Transverse colon (tissue), 4 donors: ENCODE measurements around the gene DPY19L1. TPM values are rescaled to one million over a fixed set of nuclear protein-coding genes. Genes with fewer than 3 reads are reported as not detected.
"Not testable (repeated sequence)": the region's sequence is repeated elsewhere in the genome, so short reads cannot be mapped to it uniquely, and the experiment has no call there.

Experiments
- DNase-seq: peaks from one replicate; pipeline ENCODE4 v3.0.0-alpha.2; 2019
- H3K27ac ChIP-seq, 4 donors: fragments of 200-600 bp; sonication (generic); 2 replicates each; pipeline ENCODE4 v1.5.1; 2016 to 2018; ENCODE audit warnings: inconsistent platforms in 4 of 4
- H3K27me3 ChIP-seq: fragments of 200-600 bp; sonication (generic); 2 replicates; pipeline ENCODE4 v1.5.1; 2017; ENCODE audit warnings: inconsistent platforms
- H3K36me3 ChIP-seq, 4 donors: fragments of 200-600 bp; sonication (generic); 2 replicates each; pipeline ENCODE4 v1.5.1; 2017 to 2019; ENCODE audit warnings: inconsistent platforms in 4 of 4
- H3K4me1 ChIP-seq, 4 donors: fragments of 200-600 bp; sonication (generic); 2 replicates each; pipeline ENCODE4 v1.5.1; 2017 to 2020; ENCODE audit warnings: inconsistent platforms in 4 of 4
- H3K4me3 ChIP-seq, 4 donors: fragments of 200-600 bp; sonication (generic); 1 replicate in 1 of 4; 2 replicates in 3 of 4; pipeline versions ENCODE4 v1.5.1 to v1.6.1; 2017 to 2019; ENCODE audit warnings: inconsistent platforms in 4 of 4
- H3K9me3 ChIP-seq, 2 donors: fragments of 200-600 bp; sonication (generic); 2 replicates each; pipeline ENCODE4 v1.5.1; 2017 to 2019; ENCODE audit warnings: inconsistent platforms in 2 of 2
- EP300 ChIP-seq: sonication (generic); formaldehyde crosslinking; IDR thresholded peaks from one replicate; pipeline ENCODE4 v1.6.1; 2017; ENCODE audit warnings: antibody characterized with exemption, low read depth
- POLR2A ChIP-seq: fragments of 450-650 bp; IDR thresholded peaks from one replicate; pipeline ENCODE4 v1.6.1; 2016; ENCODE audit warnings: antibody characterized with exemption, mild to moderate bottlenecking, moderate library complexity
- POLR2AphosphoS5 ChIP-seq, 3 donors: sonication (generic); formaldehyde crosslinking; IDR thresholded peaks; one replicate each; pipeline ENCODE4 v1.6.1; 2016; ENCODE audit warnings: antibody characterized with exemption in 3 of 3
- WGBS, 2 donors: methylation state at CpG; one replicate each; pipeline ENCODE4 v1.1.5; 2018; ENCODE audit warnings: low coverage in 1 of 2; 5-methylcytosine and 5-hydroxymethylcytosine counted together
- in situ Hi-C, 4 donors: fragments of 200-750 bp; cut with MboI; loops; one replicate each; pipeline versions ENCODE4 v1.15.0 to v1.15.1; 2017; ENCODE audit warnings: low sequenced_read_pairs in 3 of 4, low pct_ligation_motif_present in 1 of 4, low pct_unique_long_range_greater_than_20kb in 1 of 4
- intact Hi-C: fragments of 100-400 bp; cut with DNase I; formaldehyde crosslinking; loops from one replicate; pipeline ENCODE4 v1.15.1; 2023; ENCODE audit warnings: low total_unique reads
- total RNA-seq, 4 donors: library from RNA; depleted of rRNA; stranded (reverse); fragments of >200 nt; gene quantifications; one replicate each; pipeline ENCODE4 v1.1.0, GENCODE V29; 2016
- TF ChIP-seq, protein P1 (sequence below), 5 experiments: fragments of 200-600 bp in 3 of 5; fragments of 450-650 bp in 2 of 5; sonication (generic) in 3 of 5; IDR thresholded peaks; 1 replicate in 2 of 5; 2 replicates in 3 of 5; pipeline ENCODE4 v1.5.1; 2016 to 2017; ENCODE audit warnings: antibody characterized with exemption in 5 of 5, inconsistent platforms in 3 of 5, mild to moderate bottlenecking in 2 of 5, moderate library complexity in 1 of 5

DPY19L1 gene
- total RNA-seq, 4 donors from 2014 or later = 1.6 to 14.7 (median 12.0) TPM

DNA sequence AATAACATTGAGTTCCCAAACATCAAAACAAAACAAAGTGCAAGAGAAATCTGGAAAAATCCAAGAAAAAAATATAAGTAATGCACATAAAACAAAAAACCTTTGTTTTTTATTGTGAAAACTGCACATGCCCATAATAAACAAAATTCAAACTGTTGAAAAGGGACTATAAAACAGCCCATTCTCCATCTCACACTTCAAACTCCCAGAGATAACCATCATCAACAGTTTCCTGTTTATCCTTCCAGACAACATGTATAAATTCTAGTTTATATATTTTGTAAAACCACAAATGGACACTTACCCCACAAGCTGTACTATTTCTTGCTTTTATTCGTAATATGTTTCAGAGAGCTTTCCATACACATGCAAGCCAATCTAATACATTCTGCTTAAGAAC lies 79.3 kb downstream of the DPY19L1 start:
- H3K36me3 ChIP-seq = no peaks in the 10 kb centered on the region
- DNase-seq = no peak
- no peaks in the 10 kb centered on the region for H3K27me3 ChIP-seq
- 67 to 80% methylated on average over 1 of the region's 1 CpG for WGBS, 2 donors
- no peak overlapping the region for H3K27ac ChIP-seq
- TF ChIP-seq POLR2A (no peak), POLR2AphosphoS5 (IDR thresholded peaks at IDR 0.05) (no peak), EP300 (no peak)
- TF ChIP-seq, protein P1, sequence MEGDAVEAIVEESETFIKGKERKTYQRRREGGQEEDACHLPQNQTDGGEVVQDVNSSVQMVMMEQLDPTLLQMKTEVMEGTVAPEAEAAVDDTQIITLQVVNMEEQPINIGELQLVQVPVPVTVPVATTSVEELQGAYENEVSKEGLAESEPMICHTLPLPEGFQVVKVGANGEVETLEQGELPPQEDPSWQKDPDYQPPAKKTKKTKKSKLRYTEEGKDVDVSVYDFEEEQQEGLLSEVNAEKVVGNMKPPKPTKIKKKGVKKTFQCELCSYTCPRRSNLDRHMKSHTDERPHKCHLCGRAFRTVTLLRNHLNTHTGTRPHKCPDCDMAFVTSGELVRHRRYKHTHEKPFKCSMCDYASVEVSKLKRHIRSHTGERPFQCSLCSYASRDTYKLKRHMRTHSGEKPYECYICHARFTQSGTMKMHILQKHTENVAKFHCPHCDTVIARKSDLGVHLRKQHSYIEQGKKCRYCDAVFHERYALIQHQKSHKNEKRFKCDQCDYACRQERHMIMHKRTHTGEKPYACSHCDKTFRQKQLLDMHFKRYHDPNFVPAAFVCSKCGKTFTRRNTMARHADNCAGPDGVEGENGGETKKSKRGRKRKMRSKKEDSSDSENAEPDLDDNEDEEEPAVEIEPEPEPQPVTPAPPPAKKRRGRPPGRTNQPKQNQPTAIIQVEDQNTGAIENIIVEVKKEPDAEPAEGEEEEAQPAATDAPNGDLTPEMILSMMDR (IDR thresholded peaks at IDR 0.05) = no peak
- intact Hi-C loops (no loop called here), in situ Hi-C loops (no loop called here)
- H3K4me1 ChIP-seq = no peaks in the 10 kb centered on the region
- peaks cover 0 to 3% of the 10 kb centered on the region in 2 donors for H3K9me3 ChIP-seq
- H3K4me3 ChIP-seq = no peak overlapping the region

DNA sequence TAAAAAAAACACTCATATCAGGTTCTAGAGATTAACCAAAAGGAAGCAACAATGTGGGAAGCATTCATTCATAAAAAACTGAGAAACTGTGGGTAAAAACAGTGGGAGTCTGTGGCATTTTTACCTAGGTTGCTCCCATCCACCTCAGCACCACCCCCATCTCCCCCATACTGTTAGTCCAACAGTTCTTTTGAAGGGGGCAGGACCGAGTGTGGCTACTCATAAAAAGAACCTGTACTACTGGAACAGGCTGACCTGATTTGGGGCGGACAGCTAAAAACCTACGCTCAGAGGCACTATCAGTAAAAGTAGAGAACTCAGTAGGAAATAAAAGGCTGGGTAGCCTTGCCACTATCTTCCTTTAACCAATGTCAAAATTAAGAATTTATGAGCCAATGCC lies 84.5 kb downstream of the DPY19L1 start:
- Histone ChIP-seq H3K9me3 (no peaks in the 10 kb centered on the region), H3K27ac (no peak overlapping the region), H3K4me1 (no peaks in the 10 kb centered on the region), H3K36me3 (no peaks in the 10 kb centered on the region), H3K27me3 (no peaks in the 10 kb centered on the region), H3K4me3 (no peak overlapping the region)
- TF ChIP-seq, protein P1 (IDR thresholded peaks at IDR 0.05) = no peak
- TF ChIP-seq POLR2AphosphoS5 (IDR thresholded peaks at IDR 0.05) (no peak), POLR2A (no peak), EP300 (no peak)
- in situ Hi-C loops (no loop called here), intact Hi-C loops (no loop called here)
- 83 to 94% methylated on average over 3 of the region's 3 CpGs for WGBS, 2 donors
- no peak for DNase-seq

DNA sequence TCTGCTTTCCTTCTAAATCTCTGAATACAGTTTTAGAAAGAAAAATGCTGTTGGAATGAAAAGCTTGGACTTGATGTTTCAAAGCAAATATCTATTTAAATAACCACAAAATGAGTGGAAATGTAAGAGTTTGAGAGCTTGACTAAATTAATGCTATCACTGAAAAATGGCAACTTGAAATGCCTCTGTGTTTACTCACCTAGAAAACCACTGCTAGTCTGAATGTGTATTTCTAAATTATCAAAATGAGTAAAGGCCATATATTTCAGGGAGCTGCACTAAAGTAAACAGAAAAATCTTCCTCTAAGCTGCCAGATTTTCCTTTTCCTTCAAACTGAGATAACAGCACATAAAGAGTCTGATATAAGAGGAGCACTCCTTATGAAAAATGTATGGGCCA lies 87.9 kb downstream of the DPY19L1 start:
- Histone ChIP-seq H3K27ac (no peak overlapping the region), H3K4me1 (no peaks in the 10 kb centered on the region), H3K27me3 (no peaks in the 10 kb centered on the region), H3K9me3 (no peaks in the 10 kb centered on the region), H3K36me3 (no peaks in the 10 kb centered on the region), H3K4me3 (no peak overlapping the region)
- TF ChIP-seq POLR2AphosphoS5 (IDR thresholded peaks at IDR 0.05) (no peak), POLR2A (no peak), EP300 (no peak)
- TF ChIP-seq, protein P1 (IDR thresholded peaks at IDR 0.05) = no peak
- no peak for DNase-seq
- intact Hi-C loops (no loop called here), in situ Hi-C loops (no loop called here)

DNA sequence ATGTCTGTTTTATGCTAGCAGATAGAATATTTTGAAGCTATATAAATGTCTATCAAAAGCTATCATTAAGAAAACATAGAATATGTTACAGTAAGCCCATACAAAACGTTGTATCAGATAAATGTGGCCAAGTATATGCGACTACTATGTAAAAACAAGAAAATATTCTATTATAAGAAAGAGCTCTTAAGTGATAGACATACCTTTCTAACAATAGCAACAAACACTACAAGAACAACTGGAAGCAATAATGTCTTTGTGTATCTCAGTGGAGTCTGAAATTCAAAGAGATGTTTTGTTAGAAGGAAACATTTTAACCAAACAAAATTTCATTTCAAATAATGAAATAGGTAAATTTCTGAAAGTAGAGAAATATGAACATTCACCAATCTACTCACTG lies 89.9 kb downstream of the DPY19L1 start:
- intact Hi-C loops, H3K27me3 ChIP-seq, in situ Hi-C loops, H3K4me1 ChIP-seq, H3K4me3 ChIP-seq, DNase-seq, H3K36me3 ChIP-seq, H3K27ac ChIP-seq, H3K9me3 ChIP-seq: not testable (repeated sequence)
- 81 to 88% methylated on average over 2 of the region's 2 CpGs for WGBS, 2 donors

DNA sequence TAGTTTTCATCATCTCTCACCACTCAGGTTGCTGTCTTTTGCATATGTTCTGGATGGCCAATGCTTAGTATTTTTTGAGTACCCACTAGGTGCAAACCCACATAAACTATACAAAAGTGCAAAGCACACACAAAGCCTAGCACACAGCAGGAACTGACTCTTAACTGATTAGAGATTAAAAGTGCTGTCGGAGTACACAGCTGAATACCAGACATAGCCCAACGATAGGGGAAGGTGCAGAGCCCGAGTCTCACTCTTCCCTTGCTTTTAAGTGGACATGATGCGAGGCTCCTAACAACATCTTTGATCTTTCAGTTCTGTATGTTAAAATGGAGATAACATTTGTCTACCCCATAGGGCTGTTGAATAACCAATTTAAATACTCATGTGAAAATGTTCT lies 90.8 kb downstream of the DPY19L1 start:
- TF ChIP-seq POLR2A (no peak), EP300 (no peak), POLR2AphosphoS5 (IDR thresholded peaks at IDR 0.05) (no peak)
- TF ChIP-seq, protein P1 (IDR thresholded peaks at IDR 0.05) = no peak
- Histone ChIP-seq H3K27ac (no peak overlapping the region), H3K9me3 (no peaks in the 10 kb centered on the region), H3K36me3 (no peaks in the 10 kb centered on the region), H3K27me3 (no peaks in the 10 kb centered on the region), H3K4me1 (no peaks in the 10 kb centered on the region), H3K4me3 (no peak overlapping the region)
- no peak for DNase-seq
- in situ Hi-C loops (no loop called here), intact Hi-C loops (no loop called here)
- 80 to 87% methylated on average over 1 to 4 of the region's 4 CpGs for WGBS, 2 donors

DNA sequence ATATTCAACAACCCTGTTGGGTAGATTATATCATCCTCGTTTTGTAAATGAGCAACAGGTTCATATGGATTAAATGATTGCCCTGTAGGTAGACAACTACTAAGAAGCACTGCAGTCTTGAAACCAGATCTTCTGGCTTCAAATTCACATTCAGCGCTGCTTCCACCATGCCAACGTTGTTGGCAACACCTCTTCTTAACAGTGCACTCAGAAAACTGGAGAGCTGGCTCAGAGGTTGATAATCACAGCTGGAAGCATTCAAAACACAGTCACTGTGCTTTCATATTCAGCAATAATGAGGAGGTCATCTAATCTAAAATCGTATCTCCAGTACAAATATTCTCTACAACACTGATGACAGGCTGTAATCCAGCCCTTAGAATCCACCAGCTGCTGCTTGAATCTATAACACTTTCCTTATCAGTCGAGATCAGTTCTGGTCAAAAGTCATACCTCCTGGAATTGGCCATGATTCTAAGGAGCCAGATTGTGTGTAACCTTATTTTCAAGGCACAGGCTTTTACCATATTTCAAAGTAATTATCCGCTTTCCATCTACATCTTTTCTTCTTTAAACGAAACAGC lies 91.3 kb downstream of the DPY19L1 start:
- H3K36me3 ChIP-seq, intact Hi-C loops, in situ Hi-C loops, H3K4me3 ChIP-seq, H3K27ac ChIP-seq, DNase-seq, H3K4me1 ChIP-seq, H3K27me3 ChIP-seq, H3K9me3 ChIP-seq: not testable (repeated sequence)
- WGBS, 2 donors = 35 to 55% methylated on average over 6 to 7 of the region's 7 CpGs
